Neuronal stem cell (in vitro differentiated cells): ENCODE measurements around the gene POLDIP3.

Experiments
- DNase-seq: peaks from one replicate; pipeline ENCODE4 v3.0.0-alpha.2; 2013; ENCODE audit warnings: low spot score
- H2AFZ ChIP-seq: one replicate; pipeline ENCODE4 v1.6.1; 2013; ENCODE audit warnings: mild to moderate bottlenecking, low read length, inconsistent platforms
- H2AK5ac ChIP-seq: 2 replicates; pipeline ENCODE4 v1.6.1; 2013; ENCODE audit warnings: low read depth, mild to moderate bottlenecking, inconsistent platforms, low read length, moderate library complexity, mixed read lengths
- H2BK120ac ChIP-seq: 2 replicates; pipeline ENCODE4 v1.6.1; 2013; ENCODE audit warnings: low read depth, mild to moderate bottlenecking, inconsistent platforms, low read length, moderate library complexity, mixed read lengths
- H2BK12ac ChIP-seq: one replicate; pipeline ENCODE4 v1.6.1; 2013; ENCODE audit warnings: low read length, inconsistent platforms
- H2BK15ac ChIP-seq: 2 replicates; pipeline ENCODE4 v1.6.1; 2013; ENCODE audit warnings: mild to moderate bottlenecking, low read length, inconsistent platforms, mixed read lengths
- H2BK5ac ChIP-seq: one replicate; pipeline ENCODE4 v1.6.1; 2013; ENCODE audit warnings: inconsistent platforms, mild to moderate bottlenecking, low read length, moderate library complexity
- H3K14ac ChIP-seq: one replicate; pipeline ENCODE4 v1.6.1; 2013; ENCODE audit warnings: low read length, inconsistent platforms
- H3K18ac ChIP-seq: 2 replicates; pipeline ENCODE4 v1.6.1; 2013; ENCODE audit warnings: low read length, inconsistent platforms
- H3K23ac ChIP-seq: 2 replicates; pipeline ENCODE4 v1.6.1; 2013; ENCODE audit warnings: low read depth, mild to moderate bottlenecking, mixed read lengths, low read length, inconsistent platforms; ENCODE audit not compliant: poor library complexity
- H3K27ac ChIP-seq: replicated peaks from 3 replicates; pipeline ENCODE4 v1.5.1; 2013; ENCODE audit warnings: low read length, inconsistent platforms
- H3K27me3 ChIP-seq, 3 experiments: 2 replicates each; pipeline ENCODE4 v1.6.1; 2013; ENCODE audit warnings: low read length in 3 of 3, mild to moderate bottlenecking in 2 of 3, inconsistent platforms in 1 of 3, low read depth in 1 of 3, mixed read lengths in 1 of 3, moderate library complexity in 1 of 3; ENCODE audit not compliant: control insufficient read depth in 3 of 3, insufficient read depth in 3 of 3
- H3K36me3 ChIP-seq, 2 donors: replicated peaks in 1 of 2; 2 replicates each; pipeline ENCODE4 v1.6.1; 2013; ENCODE audit warnings: low read length in 2 of 2; ENCODE audit not compliant: control insufficient read depth in 2 of 2, insufficient read depth in 2 of 2
- H3K4ac ChIP-seq: 2 replicates; pipeline ENCODE4 v1.6.1; 2013; ENCODE audit warnings: inconsistent platforms, mild to moderate bottlenecking, low read length, moderate library complexity
- H3K4me1 ChIP-seq, 2 donors: 1 replicate in 1 of 2; 2 replicates in 1 of 2; pipeline ENCODE4 v1.6.1; 2013; ENCODE audit warnings: low read length in 2 of 2, low read depth in 1 of 2; ENCODE audit not compliant: control insufficient read depth in 2 of 2, insufficient read depth in 1 of 2
- H3K4me2 ChIP-seq: one replicate; pipeline ENCODE4 v1.6.1; 2013; ENCODE audit warnings: mild to moderate bottlenecking, low read length, inconsistent platforms; ENCODE audit not compliant: insufficient read depth, poor library complexity, severe bottlenecking
- H3K4me3 ChIP-seq, 2 donors: 2 replicates each; pipeline ENCODE4 v1.5.1; 2013; ENCODE audit warnings: low read length in 2 of 2, mild to moderate bottlenecking in 2 of 2, inconsistent platforms in 1 of 2, moderate library complexity in 1 of 2
- H3K79me1 ChIP-seq: one replicate; pipeline ENCODE4 v1.6.1; 2013; ENCODE audit warnings: low read depth, mild to moderate bottlenecking, inconsistent platforms, low read length, moderate library complexity
- H3K9ac ChIP-seq: one replicate; pipeline ENCODE4 v1.6.1; 2013; ENCODE audit warnings: mild to moderate bottlenecking, low read depth, low read length, inconsistent platforms; ENCODE audit not compliant: poor library complexity
- H3K9me3 ChIP-seq, 2 donors: replicated peaks in 1 of 2; 2 replicates each; pipeline versions ENCODE3 to v1.6.1; 2013; ENCODE audit warnings: low read length in 2 of 2, mild to moderate bottlenecking in 2 of 2, inconsistent platforms in 1 of 2, low read depth in 1 of 2, mixed read lengths in 1 of 2, moderate library complexity in 1 of 2; ENCODE audit not compliant: control insufficient read depth in 2 of 2, insufficient read depth in 1 of 2
- H4K8ac ChIP-seq: one replicate; pipeline ENCODE4 v1.6.1; 2013; ENCODE audit warnings: low read depth, mild to moderate bottlenecking, inconsistent platforms, low read length, moderate library complexity
- H4K91ac ChIP-seq: one replicate; pipeline ENCODE4 v1.6.1; 2013; ENCODE audit warnings: low read length, low read depth, mild to moderate bottlenecking, inconsistent platforms; ENCODE audit not compliant: poor library complexity
- WGBS, 2 donors: extraction: QIAGEN DNeasy Blood & Tissue Kit; methylation state at CpG; one replicate each; pipeline ENCODE4 v1.1.7; 2013; ENCODE audit warnings: missing lambda C conversion rate in 2 of 2, mixed read lengths in 1 of 2; ENCODE audit not compliant: insufficient read length in 2 of 2, insufficient replicate concordance in 1 of 2; ENCODE audit errors: extremely low coverage in 2 of 2; 5-methylcytosine and 5-hydroxymethylcytosine counted together

POLDIP3 gene

GRCh38 chr22:42595434-42595833 lies 19.2 kb downstream of the POLDIP3 start:
- Histone ChIP-seq H3K27ac (no peak overlapping the region), H3K9me3 (no peaks in the 10 kb centered on the region), H2BK12ac (no peak overlapping the region), H3K14ac (no peak overlapping the region), H2BK15ac (no peak overlapping the region), H3K36me3 (peaks cover 58 to 97% of the 10 kb centered on the region in 2 donors), H3K23ac (no peak overlapping the region), H3K4me2 (no peak overlapping the region), H2AFZ (no peak overlapping the region), H2AK5ac (no peak overlapping the region), H3K4me3 (no peak overlapping the region), H3K9ac (no peak overlapping the region), H2BK120ac (no peak overlapping the region), H3K79me1 (peaks cover 2% of the 10 kb centered on the region), H3K4ac (no peak overlapping the region), H3K18ac (no peak overlapping the region), H3K4me1 (no peaks in the 10 kb centered on the region), H4K8ac (no peak overlapping the region), H4K91ac (no peak overlapping the region), H3K27me3 (no peaks in the 10 kb centered on the region), H2BK5ac (no peak overlapping the region)
- no CpG with 5 or more reads among the region's 3 CpGs for WGBS, 2 donors
- no peak for DNase-seq

GRCh38 chr22:42591987-42592386 lies 22.7 kb downstream of the POLDIP3 start:
- Histone ChIP-seq H3K4me1 (no peaks in the 10 kb centered on the region), H3K27ac (no peak overlapping the region), H3K4ac (no peak overlapping the region), H2BK12ac (no peak overlapping the region), H3K79me1 (peaks cover 2% of the 10 kb centered on the region), H2BK5ac (no peak overlapping the region), H3K14ac (no peak overlapping the region), H3K4me2 (no peak overlapping the region), H3K36me3 (peaks cover 53 to 99% of the 10 kb centered on the region in 2 donors), H4K8ac (no peak overlapping the region), H4K91ac (no peak overlapping the region), H2AK5ac (no peak overlapping the region), H2BK120ac (no peak overlapping the region), H3K9ac (no peak overlapping the region), H2BK15ac (no peak overlapping the region), H3K9me3 (no peaks in the 10 kb centered on the region), H3K23ac (no peak overlapping the region), H3K4me3 (no peak overlapping the region), H2AFZ (no peak overlapping the region), H3K18ac (no peak overlapping the region), H3K27me3 (no peaks in the 10 kb centered on the region)
- no peak for DNase-seq
- WGBS, 2 donors = no CpG with 5 or more reads among the region's 12 CpGs

GRCh38 chr22:42587588-42588175 lies 27.0 kb downstream of the POLDIP3 start:
- no peak for DNase-seq
- H2AK5ac ChIP-seq = no peak overlapping the region
- WGBS, 2 donors = no CpG with 5 or more reads among the region's 5 CpGs
- no peaks in the 10 kb centered on the region for H3K9me3 ChIP-seq
- no peak overlapping the region for H3K14ac ChIP-seq
- no peak overlapping the region for H2BK5ac ChIP-seq
- H3K27ac ChIP-seq = no peak overlapping the region
- H3K4ac ChIP-seq = no peak overlapping the region
- no peaks in the 10 kb centered on the region for H3K79me1 ChIP-seq
- H2BK12ac ChIP-seq = no peak overlapping the region
- H3K27me3 ChIP-seq = no peaks in the 10 kb centered on the region
- H3K4me3 ChIP-seq = no peak overlapping the region
- no peak overlapping the region for H2AFZ ChIP-seq
- no peak overlapping the region for H4K8ac ChIP-seq
- H3K9ac ChIP-seq = no peak overlapping the region
- no peak overlapping the region for H3K18ac ChIP-seq
- H2BK120ac ChIP-seq = no peak overlapping the region
- no peak overlapping the region for H4K91ac ChIP-seq
- H3K4me1 ChIP-seq = peaks cover 0 to 2% of the 10 kb centered on the region in 2 donors
- H3K23ac ChIP-seq = no peak overlapping the region
- no peak overlapping the region for H2BK15ac ChIP-seq
- no peak overlapping the region for H3K4me2 ChIP-seq
- peaks cover 52 to 99% of the 10 kb centered on the region in 2 donors for H3K36me3 ChIP-seq

GRCh38 chr22:42586381-42586780 lies 28.3 kb downstream of the POLDIP3 start:
- H3K4ac ChIP-seq = no peak overlapping the region
- no CpG with 5 or more reads among the region's 4 CpGs for WGBS, 2 donors

More at GRCh38 chr22:42586381-42586780, 28.3 kb downstream of the POLDIP3 start:
- H3K18ac ChIP-seq = no peak overlapping the region
- H3K9me3 ChIP-seq = no peaks in the 10 kb centered on the region
- no peak overlapping the region for H2BK12ac ChIP-seq
- H3K4me2 ChIP-seq = no peak overlapping the region
- H3K23ac ChIP-seq = no peak overlapping the region
- no peak overlapping the region for H3K14ac ChIP-seq
- no peak overlapping the region for H2BK5ac ChIP-seq
- peaks cover 5 to 6% of the 10 kb centered on the region in 2 donors for H3K4me1 ChIP-seq
- H2AFZ ChIP-seq = no peak overlapping the region
- no peak overlapping the region for H4K91ac ChIP-seq
- no peak overlapping the region for H4K8ac ChIP-seq
- H2AK5ac ChIP-seq = no peak overlapping the region
- no peak overlapping the region for H2BK120ac ChIP-seq
- H3K36me3 ChIP-seq = peaks cover 42 to 86% of the 10 kb centered on the region in 2 donors
- H2BK15ac ChIP-seq = no peak overlapping the region
- H3K27me3 ChIP-seq = no peaks in the 10 kb centered on the region
- DNase-seq = no peak
- no peak overlapping the region for H3K4me3 ChIP-seq
- H3K79me1 ChIP-seq = no peaks in the 10 kb centered on the region
- no peak overlapping the region for H3K9ac ChIP-seq
- no peak overlapping the region for H3K27ac ChIP-seq
